GM23338 (cell line): Measurements from ENCODE around the gene GHR.

Source experiments
- REST ChIP-seq: IDR thresholded peaks from one replicate; pipeline ENCODE4 v1.6.1; 2018; ENCODE audit warnings: antibody characterized with exemption; ENCODE audit not compliant: unreplicated experiment
- TF ChIP-seq, protein P1 (sequence below), 2 experiments: fragments of 200-600 bp in 1 of 2; sonication (generic) in 1 of 2; conservative IDR thresholded peaks; 2 replicates each; pipeline versions ENCODE4 v1.5.1 to v1.6.1; 2016 to 2017; ENCODE audit warnings: antibody characterized with exemption in 2 of 2, low read depth in 2 of 2, mild to moderate bottlenecking in 2 of 2, moderate library complexity in 1 of 2

DNA sequence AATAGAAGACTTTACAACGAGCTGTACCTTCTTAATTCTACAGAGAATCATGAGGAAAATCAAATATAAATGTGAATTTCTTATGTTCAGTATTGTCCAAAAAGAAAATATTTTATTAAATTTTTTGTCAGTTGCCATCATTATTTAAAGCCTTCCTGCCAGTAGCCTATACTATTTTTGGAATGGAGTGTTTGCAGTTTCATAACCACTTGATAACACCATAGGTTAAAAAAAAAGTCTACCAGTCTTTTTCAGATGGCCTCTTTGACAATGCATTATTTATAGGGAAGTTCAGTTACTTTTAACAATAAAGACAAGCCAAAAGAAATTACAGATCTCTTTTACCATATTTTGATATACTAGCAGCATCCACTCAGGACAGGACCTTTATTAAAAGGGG is 253.1 kb downstream of the GHR start:
- TF ChIP-seq, protein P1, sequence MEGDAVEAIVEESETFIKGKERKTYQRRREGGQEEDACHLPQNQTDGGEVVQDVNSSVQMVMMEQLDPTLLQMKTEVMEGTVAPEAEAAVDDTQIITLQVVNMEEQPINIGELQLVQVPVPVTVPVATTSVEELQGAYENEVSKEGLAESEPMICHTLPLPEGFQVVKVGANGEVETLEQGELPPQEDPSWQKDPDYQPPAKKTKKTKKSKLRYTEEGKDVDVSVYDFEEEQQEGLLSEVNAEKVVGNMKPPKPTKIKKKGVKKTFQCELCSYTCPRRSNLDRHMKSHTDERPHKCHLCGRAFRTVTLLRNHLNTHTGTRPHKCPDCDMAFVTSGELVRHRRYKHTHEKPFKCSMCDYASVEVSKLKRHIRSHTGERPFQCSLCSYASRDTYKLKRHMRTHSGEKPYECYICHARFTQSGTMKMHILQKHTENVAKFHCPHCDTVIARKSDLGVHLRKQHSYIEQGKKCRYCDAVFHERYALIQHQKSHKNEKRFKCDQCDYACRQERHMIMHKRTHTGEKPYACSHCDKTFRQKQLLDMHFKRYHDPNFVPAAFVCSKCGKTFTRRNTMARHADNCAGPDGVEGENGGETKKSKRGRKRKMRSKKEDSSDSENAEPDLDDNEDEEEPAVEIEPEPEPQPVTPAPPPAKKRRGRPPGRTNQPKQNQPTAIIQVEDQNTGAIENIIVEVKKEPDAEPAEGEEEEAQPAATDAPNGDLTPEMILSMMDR (conservative IDR thresholded peaks at IDR 0.05; ENCODE audit: low read depth in 2 of 2): no peak
- no peak for TF ChIP-seq REST
